Adrenal gland (tissue), 12 donors: ENCODE measurements around the gene OSGIN1. TPM values are rescaled to one million over a fixed set of nuclear protein-coding genes. Genes with fewer than 3 reads are reported as not detected.

Source experiments
- DNase-seq, 7 donors: peaks; one replicate each; pipeline ENCODE4 v3.0.0-alpha.2; 2019 to 2020
- H3K27ac ChIP-seq, 5 donors: fragments of 200-600 bp; sonication (generic) in 4 of 5; 1 replicate in 3 of 5; 2 replicates in 2 of 5; pipeline versions ENCODE4 v1.5.1 to v1.8.0; 2016 to 2020; ENCODE audit warnings: mild to moderate bottlenecking in 1 of 5
- H3K27me3 ChIP-seq: fragments of 200-600 bp; 2 replicates; pipeline ENCODE4 v1.8.0; 2021
- H3K36me3 ChIP-seq, 2 donors: fragments of 200-600 bp; replicated peaks in 1 of 2; 1 replicate in 1 of 2; 2 replicates in 1 of 2; pipeline versions ENCODE4 v1.5.1 to v1.8.0; 2018 to 2022
- H3K4me1 ChIP-seq, 2 donors: fragments of 200-600 bp; replicated peaks in 1 of 2; 1 replicate in 1 of 2; 2 replicates in 1 of 2; pipeline versions ENCODE4 v1.5.1 to v1.8.0; 2018 to 2021
- H3K4me3 ChIP-seq, 4 donors: fragments of 200-600 bp; sonication (generic) in 3 of 4; one replicate each; pipeline ENCODE4 v1.5.1; 2016 to 2018
- H3K9me3 ChIP-seq, 3 donors: fragments of 200-600 bp; sonication (generic) in 1 of 3; replicated peaks in 1 of 3; 1 replicate in 2 of 3; 2 replicates in 1 of 3; pipeline versions ENCODE4 v1.5.1 to v1.8.0; 2016 to 2021
- POLR2A ChIP-seq, 2 donors: fragments of 450-650 bp; IDR thresholded peaks; one replicate each; pipeline ENCODE4 v1.6.1; 2017; ENCODE audit warnings: antibody characterized with exemption in 2 of 2, mild to moderate bottlenecking in 2 of 2, moderate library complexity in 1 of 2
- WGBS, 4 donors: extraction: QIAGEN DNeasy Blood & Tissue Kit in 2 of 4; methylation state at CpG; one replicate each; pipeline versions ENCODE4 v1.1.5 to v1.1.7; 2013 to 2017; 5-methylcytosine and 5-hydroxymethylcytosine counted together
- intact Hi-C, 2 donors: fragments of 100-400 bp; cut with DNase I; formaldehyde crosslinking; loops; one replicate each; pipeline versions ENCODE4 v1.14.1 to v1.15.0; 2022 to 2023
- polyA plus RNA-seq, 3 donors: library from polyadenylated mRNA; stranded (reverse); fragments of 200-250 nt in 2 of 3; fragments of 350-450 nt in 1 of 3; fragmentation: Illumina TruSeq in 1 of 3; extraction: RNeasy Lipid Tissue Mini Kit (QIAGEN cat#74804) in 1 of 3; gene quantifications; one replicate each; pipeline ENCODE4 v1.2.3, GENCODE V29; 2013 to 2014
- total RNA-seq, 9 donors: library from RNA; depleted of rRNA in 4 of 9; stranded (reverse); fragments of >200 nt in 4 of 9; fragments of 120-200 nt in 1 of 9; fragmentation: NEBNext Ultra II Directional in 1 of 9; extraction: Animal tissue kit (Norgen Biotek cat#: 25700) in 1 of 9; gene quantifications; one replicate each; pipeline versions ENCODE4 v1.1.0 to v1.2.4, GENCODE V29; 2013 to 2023
- TF ChIP-seq, protein P1 (sequence below), 6 experiments: fragments of 450-650 bp in 4 of 6; fragments of 200-600 bp in 2 of 6; sonication (generic) in 1 of 6; IDR thresholded peaks; 1 replicate in 5 of 6; 2 replicates in 1 of 6; pipeline versions ENCODE4 v1.5.1 to v1.8.0; 2016 to 2021; ENCODE audit warnings: antibody characterized with exemption in 6 of 6, mild to moderate bottlenecking in 2 of 6, moderate library complexity in 1 of 6
- donor health status: healthy with polysubstance abuse.
- donor health status: Bipolar disorder and iron deficiency.
- donor health status: DM: yes; HTN: yes; CAD: no.
- donor health status: DM: no; HTN: no; CAD: no.
- donor health status: DM: no; HTN: no; CAD: no.
- donor health status: DM: yes; HTN: yes; CAD: no.

The OSGIN1 gene
- total and polyA plus RNA-seq, 12 donors, result 16.1 to 64.9 (median 19.3) TPM

DNA sequence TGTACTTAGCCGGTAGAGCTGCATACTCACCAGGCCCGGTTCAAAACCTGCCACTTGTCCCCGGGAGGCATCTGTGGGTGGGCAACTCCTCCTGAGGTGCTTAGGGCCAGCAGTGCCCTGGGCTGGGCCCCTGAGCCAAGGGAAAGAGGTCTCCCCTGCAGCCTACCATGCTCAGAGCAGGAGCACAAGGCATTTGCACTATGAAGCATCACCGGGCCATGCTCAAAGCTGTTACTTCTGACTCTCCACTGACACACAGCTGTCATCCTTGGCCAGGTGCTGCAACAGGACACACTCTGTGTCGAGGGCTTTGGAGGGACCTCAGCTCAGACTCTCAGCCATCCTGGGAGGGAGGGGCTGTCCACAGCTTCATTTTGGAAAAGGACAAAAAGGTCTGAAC, 52.4 kb downstream of the OSGIN1 start:
- Histone ChIP-seq H3K4me3 (no peak overlapping the region), H3K36me3 (no peaks in the 10 kb centered on the region), H3K4me1 (no peaks in the 10 kb centered on the region), H3K27ac (no peak overlapping the region), H3K9me3 (no peaks in the 10 kb centered on the region), H3K27me3 (no peaks in the 10 kb centered on the region)
- WGBS, 4 donors, result 70 to 82% (median 78%) methylated on average over 4 to 5 of the region's 5 CpGs
- intact Hi-C loops, result no loop called here
- no peak for DNase-seq
- TF ChIP-seq, protein P1, sequence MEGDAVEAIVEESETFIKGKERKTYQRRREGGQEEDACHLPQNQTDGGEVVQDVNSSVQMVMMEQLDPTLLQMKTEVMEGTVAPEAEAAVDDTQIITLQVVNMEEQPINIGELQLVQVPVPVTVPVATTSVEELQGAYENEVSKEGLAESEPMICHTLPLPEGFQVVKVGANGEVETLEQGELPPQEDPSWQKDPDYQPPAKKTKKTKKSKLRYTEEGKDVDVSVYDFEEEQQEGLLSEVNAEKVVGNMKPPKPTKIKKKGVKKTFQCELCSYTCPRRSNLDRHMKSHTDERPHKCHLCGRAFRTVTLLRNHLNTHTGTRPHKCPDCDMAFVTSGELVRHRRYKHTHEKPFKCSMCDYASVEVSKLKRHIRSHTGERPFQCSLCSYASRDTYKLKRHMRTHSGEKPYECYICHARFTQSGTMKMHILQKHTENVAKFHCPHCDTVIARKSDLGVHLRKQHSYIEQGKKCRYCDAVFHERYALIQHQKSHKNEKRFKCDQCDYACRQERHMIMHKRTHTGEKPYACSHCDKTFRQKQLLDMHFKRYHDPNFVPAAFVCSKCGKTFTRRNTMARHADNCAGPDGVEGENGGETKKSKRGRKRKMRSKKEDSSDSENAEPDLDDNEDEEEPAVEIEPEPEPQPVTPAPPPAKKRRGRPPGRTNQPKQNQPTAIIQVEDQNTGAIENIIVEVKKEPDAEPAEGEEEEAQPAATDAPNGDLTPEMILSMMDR (IDR thresholded peaks at IDR 0.05), result no peak
- TF ChIP-seq POLR2A (IDR thresholded peaks at IDR 0.05), result no peak

DNA sequence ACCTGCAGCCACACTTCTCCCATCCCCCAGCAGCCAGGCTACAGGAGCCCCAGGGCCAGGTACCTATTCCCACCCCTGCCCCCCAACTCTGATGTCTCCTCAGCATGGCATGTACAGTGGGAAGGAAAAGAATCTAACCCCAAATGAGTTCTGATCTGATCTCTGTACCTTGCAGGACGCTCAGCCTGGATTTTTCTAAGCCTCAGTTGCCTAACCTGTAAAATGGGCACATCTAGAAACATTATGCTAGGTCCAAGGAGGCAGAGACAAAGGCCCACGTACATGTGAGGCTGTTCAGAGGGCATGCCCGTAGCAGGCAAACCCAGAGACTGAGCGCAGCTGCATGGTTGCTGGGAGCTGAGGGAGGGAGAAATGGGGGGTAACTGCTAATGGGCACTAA, 54.5 kb downstream of the OSGIN1 start:
- no peaks in the 10 kb centered on the region for H3K36me3 ChIP-seq
- no peaks in the 10 kb centered on the region for H3K9me3 ChIP-seq
- no peak for DNase-seq
- H3K27me3 ChIP-seq, result no peaks in the 10 kb centered on the region
- H3K4me1 ChIP-seq, result no peaks in the 10 kb centered on the region
- H3K27ac ChIP-seq, result no peak overlapping the region
- TF ChIP-seq, protein P1 (IDR thresholded peaks at IDR 0.05), result no peak
- no peak for TF ChIP-seq POLR2A (IDR thresholded peaks at IDR 0.05)
- no peak overlapping the region for H3K4me3 ChIP-seq
- intact Hi-C loops, result no loop called here
- 78 to 81% (median 80%) methylated on average over 4 of the region's 4 CpGs for WGBS, 4 donors

GRCh38 chr16:84007965-84008364, 54.9 kb downstream of the OSGIN1 start:
- no peaks in the 10 kb centered on the region for H3K4me1 ChIP-seq
- no peaks in the 10 kb centered on the region for H3K27me3 ChIP-seq
- H3K36me3 ChIP-seq, result no peaks in the 10 kb centered on the region
- 44 to 56% (median 50%) methylated on average over 8 of the region's 8 CpGs for WGBS, 4 donors
- no peak overlapping the region for H3K27ac ChIP-seq
- no peak overlapping the region for H3K4me3 ChIP-seq
- TF ChIP-seq, protein P1 (IDR thresholded peaks at IDR 0.05), result no peak
- TF ChIP-seq POLR2A (IDR thresholded peaks at IDR 0.05), result no peak
- peak in 2 of 7 donors; percentile 30 to 40 for DNase-seq
- intact Hi-C loops, result no loop called here
- H3K9me3 ChIP-seq, result no peaks in the 10 kb centered on the region

DNA sequence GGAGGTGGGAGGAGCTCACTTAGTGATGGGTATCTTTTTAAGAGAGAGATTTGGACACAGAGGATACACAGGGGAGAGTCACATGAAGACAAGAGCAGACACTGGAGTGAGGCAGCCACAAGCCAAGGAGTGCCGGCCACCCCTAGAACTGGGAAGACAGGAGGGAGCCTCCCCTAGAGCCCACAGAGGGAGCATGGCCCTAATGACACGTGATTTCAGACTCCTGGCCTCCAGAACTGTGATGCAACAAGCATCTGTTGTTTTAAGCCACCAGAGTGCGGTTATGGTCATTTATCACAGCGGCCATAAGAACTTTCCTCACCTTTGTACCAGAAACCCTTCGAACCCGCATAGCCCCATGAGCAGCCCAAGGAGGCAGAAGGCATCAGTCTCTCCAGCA, 56.2 kb downstream of the OSGIN1 start:
- no peak for TF ChIP-seq POLR2A (IDR thresholded peaks at IDR 0.05)
- TF ChIP-seq, protein P1 (IDR thresholded peaks at IDR 0.05), result no peak
- no peak for DNase-seq
- Histone ChIP-seq H3K4me1 (no peaks in the 10 kb centered on the region), H3K27ac (no peak overlapping the region), H3K9me3 (no peaks in the 10 kb centered on the region), H3K4me3 (no peak overlapping the region), H3K27me3 (no peaks in the 10 kb centered on the region), H3K36me3 (no peaks in the 10 kb centered on the region)
- intact Hi-C loops, result no loop called here
- 71 to 87% (median 80%) methylated on average over 5 to 6 of the region's 6 CpGs for WGBS, 4 donors
